Mammary epithelial cell (primary cell): ENCODE data around the gene CORO2B.

ENCODE experiments used
- CTCF ChIP-seq, 2 donors: IDR thresholded peaks in 1 of 2; conservative IDR thresholded peaks in 1 of 2; 2 replicates each; pipeline ENCODE4 v1.5.1; 2011 to 2012; ENCODE audit warnings: inconsistent platforms in 2 of 2, low read length in 2 of 2, mild to moderate bottlenecking in 2 of 2, control low read depth in 1 of 2, low read depth in 1 of 2; ENCODE audit not compliant: insufficient read depth in 1 of 2; ENCODE audit errors: extremely low read depth in 1 of 2
- EZH2 ChIP-seq: IDR thresholded peaks from 2 replicates; pipeline ENCODE4 v1.6.1; 2012; ENCODE audit warnings: low read length, inconsistent platforms, borderline replicate concordance

GRCh38 chr15:68676011-68676605 is 97.3 kb downstream of the CORO2B start:
- no peak for TF ChIP-seq CTCF (conservative IDR thresholded peaks at IDR 0.05 in 1 of 2, IDR thresholded peaks at IDR 0.05 in 1 of 2; ENCODE audit: extremely low read depth in 1 of 2, insufficient read depth in 1 of 2, low read depth in 1 of 2, low read length in 2 of 2)
- no peak for TF ChIP-seq EZH2
